ENCODE measurements around the gene RNF112. TPM values are rescaled to one million over a fixed set of nuclear protein-coding genes. Genes with fewer than 3 reads are reported as not detected.

Gene RNF112
- total RNA-seq, 2 donors from 2014 or later = 0.67 to 1.2 TPM

DNA sequence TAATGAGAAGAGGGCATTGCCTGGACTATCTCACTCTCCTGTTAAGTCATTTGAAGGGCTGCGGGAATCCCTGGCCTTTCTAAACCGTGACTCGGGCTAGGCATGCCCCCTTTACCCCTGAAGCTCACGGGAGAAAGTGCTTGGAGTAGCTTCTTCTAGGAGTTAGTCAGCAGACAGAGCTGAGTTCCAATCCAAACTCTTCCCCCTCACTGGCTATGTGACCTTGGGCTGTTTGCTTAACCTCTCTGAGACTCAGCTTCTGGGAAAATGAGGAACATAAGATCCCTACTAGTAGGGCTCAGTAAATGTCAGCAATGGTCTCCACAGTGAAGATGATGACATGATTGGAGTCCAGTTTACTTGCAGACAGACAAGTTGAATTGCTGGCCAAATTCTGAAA, 42.8 kb upstream of the RNF112 start:
- no peaks in the 10 kb centered on the region for H3K36me3 ChIP-seq
- H3K9me3 ChIP-seq = no peaks in the 10 kb centered on the region
- no peaks in the 10 kb centered on the region for H3K27me3 ChIP-seq
- DNase-seq (ENCODE audit: low spot score) = no peak
- no peak overlapping the region for H3K27ac ChIP-seq
- peaks cover 0 to 25% of the 10 kb centered on the region in 2 donors for H3K4me1 ChIP-seq
- H3K4me3 ChIP-seq = no peak overlapping the region
- TF ChIP-seq CTCF (IDR thresholded peaks at IDR 0.05) = no peak

DNA sequence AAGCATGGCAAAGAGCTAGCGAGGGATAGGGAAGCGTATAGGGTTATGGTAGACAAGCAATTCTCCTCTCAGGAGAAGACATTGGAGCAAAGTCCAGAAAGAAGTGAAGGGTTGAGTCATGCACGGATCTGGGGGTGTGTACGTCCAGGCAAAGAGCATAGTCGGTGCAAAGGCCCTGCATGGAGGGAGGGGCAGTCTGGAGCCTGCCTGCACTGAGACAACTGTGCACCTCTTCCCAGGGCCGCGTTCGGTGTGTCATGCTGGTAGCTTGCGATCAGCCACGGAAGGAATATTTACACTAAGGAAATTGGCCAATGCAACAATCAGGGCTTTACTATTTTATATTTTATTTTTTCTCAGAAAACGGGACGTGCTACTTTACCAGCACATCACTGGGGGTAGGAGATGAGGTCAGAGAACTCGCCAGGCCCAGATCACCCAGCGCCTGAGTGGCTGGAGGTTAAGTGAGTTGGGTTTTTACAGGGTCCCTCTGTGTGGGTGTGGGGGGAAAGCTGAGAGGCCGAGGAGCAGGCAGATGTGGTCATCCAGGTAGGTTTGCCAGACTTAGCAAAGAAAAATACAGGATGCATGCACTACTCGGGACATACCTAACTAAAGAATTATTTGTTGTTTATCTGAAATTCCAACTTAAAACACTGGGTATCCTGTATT, 41.8 kb upstream of the RNF112 start:
- Histone ChIP-seq H3K27me3 (no peaks in the 10 kb centered on the region), H3K27ac (no peak overlapping the region), H3K4me3 (no peak overlapping the region), H3K36me3 (no peaks in the 10 kb centered on the region), H3K9me3 (no peaks in the 10 kb centered on the region), H3K4me1 (peaks cover 0 to 22% of the 10 kb centered on the region in 2 donors)
- TF ChIP-seq CTCF (IDR thresholded peaks at IDR 0.05) = no peak
- no peak for DNase-seq (ENCODE audit: low spot score)

- Histone ChIP-seq H3K27ac (peak overlapping the region in 1 of 2 donors; percentile 41), H3K4me1 (peaks cover 0 to 22% of the 10 kb centered on the region in 2 donors), H3K4me3 (no peak overlapping the region), H3K27me3 (no peaks in the 10 kb centered on the region), H3K9me3 (no peaks in the 10 kb centered on the region), H3K36me3 (no peaks in the 10 kb centered on the region)
- no peak for DNase-seq (ENCODE audit: low spot score)
- no peak for TF ChIP-seq CTCF (IDR thresholded peaks at IDR 0.05)
These were observed 41.1 kb upstream of the RNF112 start for GRCh38 chr17:19369846-19370492.

DNA sequence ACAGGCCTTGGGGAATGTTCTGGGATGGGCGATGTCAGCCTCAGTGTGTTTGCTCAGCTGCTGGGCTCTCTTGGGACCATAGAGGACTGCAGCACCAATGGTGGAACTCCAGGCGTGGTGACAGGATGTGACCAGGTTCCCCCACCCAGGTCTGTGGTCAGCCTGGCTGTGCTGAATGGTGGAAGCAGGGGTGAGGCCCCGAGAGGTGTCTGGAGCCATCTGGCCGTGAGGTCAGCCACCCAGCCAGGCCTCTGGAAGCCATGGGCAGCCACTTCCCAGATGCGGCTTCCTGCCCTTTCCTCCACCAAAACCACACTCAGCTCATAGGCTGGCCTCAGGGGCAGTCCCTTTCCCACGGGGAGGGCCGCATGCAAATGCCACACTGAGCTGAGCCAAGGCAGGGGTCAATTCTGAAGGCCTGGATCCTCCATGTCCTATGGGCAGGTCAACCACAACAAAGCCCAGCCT, 40.5 kb upstream of the RNF112 start:
- Histone ChIP-seq H3K4me1 (peaks cover 0 to 22% of the 10 kb centered on the region in 2 donors), H3K27me3 (no peaks in the 10 kb centered on the region), H3K27ac (peak overlapping the region; percentile 9 to 41), H3K9me3 (no peaks in the 10 kb centered on the region), H3K4me3 (no peak overlapping the region), H3K36me3 (no peaks in the 10 kb centered on the region)
- no peak for DNase-seq (ENCODE audit: low spot score)
- TF ChIP-seq CTCF (IDR thresholded peaks at IDR 0.05) = no peak

DNA sequence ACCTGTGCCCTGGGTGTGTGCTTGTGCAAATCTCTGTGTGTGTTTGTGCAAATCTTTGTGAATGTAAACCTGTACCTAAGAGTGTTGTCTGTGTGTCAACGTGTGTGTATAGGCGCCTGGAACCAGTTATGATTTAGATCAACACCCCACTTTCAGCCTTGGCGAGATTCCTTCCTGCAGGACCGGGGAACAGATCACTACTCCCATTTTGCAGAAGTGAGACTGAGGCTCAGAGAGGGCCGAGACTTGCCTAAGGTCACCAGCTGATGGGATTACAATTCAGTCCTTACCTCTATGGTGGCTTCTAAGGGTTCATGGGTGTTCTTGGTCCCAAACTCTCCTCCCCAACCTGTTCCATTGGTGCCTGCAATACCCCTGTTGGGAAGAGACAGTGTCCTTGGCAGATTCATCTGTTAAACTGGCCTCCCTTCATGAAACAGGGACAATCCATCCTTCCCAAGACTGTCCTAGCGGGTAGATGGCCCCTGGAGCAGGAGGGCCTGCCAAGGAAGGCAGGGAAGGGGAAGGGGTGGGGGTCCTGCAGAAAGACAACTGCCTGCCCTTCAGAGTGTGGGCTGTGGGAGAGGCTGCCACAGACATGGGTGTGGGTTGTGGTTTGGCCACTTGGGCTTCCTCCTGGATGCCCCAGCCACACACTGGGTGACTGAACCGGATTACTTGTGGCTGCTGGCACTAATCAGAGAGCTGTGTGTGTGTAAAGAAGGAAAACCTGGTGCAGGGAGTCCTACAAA, 39.6 kb upstream of the RNF112 start:
- H3K27ac ChIP-seq = peak overlapping the region; percentile 9 to 41
- TF ChIP-seq CTCF (IDR thresholded peaks at IDR 0.05) = no peak
- no peaks in the 10 kb centered on the region for H3K27me3 ChIP-seq
- no peak overlapping the region for H3K4me3 ChIP-seq
- H3K4me1 ChIP-seq = peaks cover 0 to 22% of the 10 kb centered on the region in 2 donors
- DNase-seq (ENCODE audit: low spot score) = no peak
- H3K9me3 ChIP-seq = no peaks in the 10 kb centered on the region
- H3K36me3 ChIP-seq = no peaks in the 10 kb centered on the region
